ENCODE measurements around the gene COL11A2. TPM values are rescaled to one million over a fixed set of nuclear protein-coding genes. Genes with fewer than 3 reads are reported as not detected.

The COL11A2 gene
- total RNA-seq, 2 donors from 2014 or later, result 1.1 to 1.3 TPM

- Mint-ChIP-seq H3K4me3 (peak overlapping the region; percentile 2), H3K36me3 (peaks cover 10% of the 10 kb centered on the region), H3K4me1 (ENCODE audit: low read depth in 2 of 2) (peaks cover 8 to 14% of the 10 kb centered on the region in 2 donors), H3K27me3 (peaks cover 6 to 16% of the 10 kb centered on the region in 2 donors), H3K27ac (no peak overlapping the region), H3K9me3 (peaks cover 5% of the 10 kb centered on the region)
- peak; percentile 50 to 67 for ATAC-seq
- no peak for DNase-seq (ENCODE audit: low spot score)
Observed at GRCh38 chr6:33128318-33128717, 63.9 kb downstream of the COL11A2 start.

- Mint-ChIP-seq H3K4me1 (ENCODE audit: low read depth in 2 of 2) (peaks cover 8 to 11% of the 10 kb centered on the region in 2 donors), H3K4me3 (no peak overlapping the region), H3K9me3 (peaks cover 5% of the 10 kb centered on the region), H3K27ac (no peak overlapping the region), H3K27me3 (peaks cover 6 to 21% of the 10 kb centered on the region in 2 donors), H3K36me3 (peaks cover 10% of the 10 kb centered on the region)
- ATAC-seq (peak in 1 of 2 donors; percentile 65), DNase-seq (ENCODE audit: low spot score) (peak; percentile 69)
Observed at GRCh38 chr6:33126101-33126714, 66.1 kb downstream of the COL11A2 start.

GRCh38 chr6:33124947-33125346 lies 67.3 kb downstream of the COL11A2 start:
- no peak for DNase-seq (ENCODE audit: low spot score)
- Mint-ChIP-seq H3K4me3 (no peak overlapping the region), H3K27me3 (peaks cover 6 to 19% of the 10 kb centered on the region in 2 donors), H3K36me3 (peaks cover 10% of the 10 kb centered on the region), H3K4me1 (ENCODE audit: low read depth in 2 of 2) (peaks cover 8 to 11% of the 10 kb centered on the region in 2 donors), H3K9me3 (peaks cover 5% of the 10 kb centered on the region), H3K27ac (no peak overlapping the region)
- no peak for ATAC-seq

DNA sequence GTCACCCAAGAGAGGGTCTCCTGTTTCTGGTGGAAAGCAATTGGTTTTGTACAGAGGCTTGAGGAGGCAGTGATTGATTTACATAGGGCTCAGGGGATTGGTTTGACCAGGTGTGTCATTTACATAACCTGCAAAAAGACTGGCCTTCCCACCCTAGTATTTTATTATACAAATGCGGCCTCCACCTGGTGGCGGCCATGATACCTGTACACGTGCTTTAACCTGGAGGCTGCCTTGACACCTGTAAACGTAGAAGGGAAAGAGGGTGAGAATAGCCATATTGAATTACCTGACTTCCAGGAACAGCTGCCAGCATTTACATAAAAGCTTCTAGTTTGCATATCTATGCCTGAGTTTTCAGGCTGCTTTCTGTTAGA lies 67.8 kb downstream of the COL11A2 start:
- H3K9me3 Mint-ChIP-seq, result peaks cover 5% of the 10 kb centered on the region
- peaks cover 6 to 21% of the 10 kb centered on the region in 2 donors for H3K27me3 Mint-ChIP-seq
- no peak overlapping the region for H3K27ac Mint-ChIP-seq

DNA sequence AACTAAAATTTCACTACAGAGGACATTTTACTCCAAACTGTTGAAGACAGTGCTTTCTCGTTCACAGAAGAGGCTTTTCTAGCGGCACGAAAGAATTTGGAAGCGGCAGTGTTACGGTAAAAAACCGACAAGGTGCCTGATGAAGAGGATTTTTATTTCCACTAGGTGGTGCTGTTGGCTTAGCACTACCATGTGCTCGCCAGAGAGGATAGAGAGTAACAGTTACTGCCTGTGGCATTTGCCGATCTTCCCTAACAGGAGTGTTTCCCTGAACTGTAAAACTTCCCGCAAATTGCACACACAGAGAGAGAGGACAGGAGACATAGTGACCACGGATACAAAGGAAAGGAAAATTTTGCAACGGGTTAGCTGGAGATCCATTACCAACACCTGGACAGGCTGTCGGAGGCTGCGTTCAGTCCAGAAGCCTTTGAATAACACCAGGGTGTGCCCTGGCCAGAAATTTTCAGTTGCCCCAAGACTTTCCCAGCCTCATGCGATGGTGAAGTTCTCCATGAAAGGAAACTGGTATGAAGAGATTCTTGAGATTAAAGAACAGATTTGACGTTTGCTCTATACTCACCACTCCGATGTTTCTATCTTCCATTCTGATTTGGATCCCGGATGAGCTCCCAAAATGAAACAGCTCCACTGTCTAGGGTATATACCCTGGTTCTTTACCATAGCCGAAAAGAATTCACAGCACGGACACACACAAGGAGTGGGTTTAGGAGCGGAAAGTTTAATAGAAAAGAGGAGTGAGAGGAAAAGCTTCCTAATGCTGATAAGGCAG lies 68.3 kb downstream of the COL11A2 start:
- H3K27me3 Mint-ChIP-seq, result peaks cover 6 to 22% of the 10 kb centered on the region in 2 donors
- DNase-seq (ENCODE audit: low spot score), result no peak

More for the DNA sequence above, 67.8 kb downstream of the COL11A2 start:
- ATAC-seq (no peak), DNase-seq (ENCODE audit: low spot score) (no peak)
- H3K36me3 Mint-ChIP-seq, result peaks cover 10% of the 10 kb centered on the region
- H3K4me1 Mint-ChIP-seq (ENCODE audit: low read depth in 2 of 2), result peaks cover 8 to 11% of the 10 kb centered on the region in 2 donors
- H3K4me3 Mint-ChIP-seq, result no peak overlapping the region

GRCh38 chr6:33123181-33123580 lies 69.1 kb downstream of the COL11A2 start:
- DNase-seq (ENCODE audit: low spot score) (no peak), ATAC-seq (no peak)
- peaks cover 11 to 22% of the 10 kb centered on the region in 2 donors for H3K27me3 Mint-ChIP-seq
- H3K4me3 Mint-ChIP-seq, result no peak overlapping the region
- H3K4me1 Mint-ChIP-seq (ENCODE audit: low read depth in 2 of 2), result peaks cover 4 to 8% of the 10 kb centered on the region in 2 donors
- peaks cover 5% of the 10 kb centered on the region for H3K9me3 Mint-ChIP-seq
- H3K27ac Mint-ChIP-seq, result no peak overlapping the region
- peaks cover 10% of the 10 kb centered on the region for H3K36me3 Mint-ChIP-seq

More for the DNA sequence above, 68.3 kb downstream of the COL11A2 start:
- H3K4me3 Mint-ChIP-seq, result no peak overlapping the region
- peaks cover 10% of the 10 kb centered on the region for H3K36me3 Mint-ChIP-seq
- peaks cover 8 to 11% of the 10 kb centered on the region in 2 donors for H3K4me1 Mint-ChIP-seq (ENCODE audit: low read depth in 2 of 2)
- peak in 1 of 2 donors; percentile 70 for ATAC-seq
- H3K9me3 Mint-ChIP-seq, result peaks cover 5% of the 10 kb centered on the region
- H3K27ac Mint-ChIP-seq, result no peak overlapping the region

- no peak overlapping the region for H3K4me3 Mint-ChIP-seq
- ATAC-seq, result no peak
- peaks cover 35 to 38% of the 10 kb centered on the region in 2 donors for H3K27me3 Mint-ChIP-seq
- peaks cover 10% of the 10 kb centered on the region for H3K36me3 Mint-ChIP-seq
- DNase-seq (ENCODE audit: low spot score), result no peak
- peaks cover 5% of the 10 kb centered on the region for H3K9me3 Mint-ChIP-seq
- peaks cover 9 to 11% of the 10 kb centered on the region in 2 donors for H3K4me1 Mint-ChIP-seq (ENCODE audit: low read depth in 2 of 2)
- no peak overlapping the region for H3K27ac Mint-ChIP-seq
Observed at GRCh38 chr6:33120001-33120400, 72.3 kb downstream of the COL11A2 start.

DNA sequence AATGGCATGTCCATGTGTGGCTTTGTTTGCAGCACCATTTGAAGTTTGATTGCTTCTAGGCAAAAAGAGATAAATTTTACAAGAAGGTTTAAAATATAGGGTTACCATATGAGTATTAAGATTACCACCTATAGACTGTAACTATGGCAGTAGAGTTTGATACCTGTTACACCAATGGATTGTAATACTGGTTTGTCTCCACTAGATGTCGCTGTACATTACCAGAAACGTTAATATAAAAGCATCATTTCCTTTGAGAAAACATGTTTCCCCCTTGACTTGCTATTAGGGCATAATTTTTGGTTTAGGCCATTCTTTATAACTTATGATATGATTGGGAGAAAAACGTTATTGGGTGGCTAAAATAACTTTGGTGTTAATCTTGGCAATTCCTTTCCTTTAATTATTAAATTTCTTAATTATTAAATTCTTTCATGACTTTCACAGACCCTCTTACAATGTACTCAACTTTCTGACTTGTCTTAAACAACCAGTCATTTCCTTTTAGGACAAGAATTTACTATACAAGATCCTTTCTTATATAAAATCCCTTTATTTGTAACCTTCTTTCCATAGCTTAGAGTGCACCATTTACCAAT lies 73.6 kb downstream of the COL11A2 start:
- H3K27ac Mint-ChIP-seq, result no peak overlapping the region
- peaks cover under 1% of the 10 kb centered on the region for H3K9me3 Mint-ChIP-seq
- H3K4me3 Mint-ChIP-seq, result no peak overlapping the region
- H3K36me3 Mint-ChIP-seq, result peaks cover 3% of the 10 kb centered on the region
- DNase-seq (ENCODE audit: low spot score) (no peak), ATAC-seq (peak in 1 of 2 donors; percentile 52)
- peaks cover 45 to 49% of the 10 kb centered on the region in 2 donors for H3K27me3 Mint-ChIP-seq
- H3K4me1 Mint-ChIP-seq (ENCODE audit: low read depth in 2 of 2), result peaks cover 6 to 11% of the 10 kb centered on the region in 2 donors

- Mint-ChIP-seq H3K4me3 (no peak overlapping the region), H3K27me3 (peaks cover 51 to 52% of the 10 kb centered on the region in 2 donors), H3K27ac (no peak overlapping the region), H3K9me3 (no peaks in the 10 kb centered on the region), H3K4me1 (ENCODE audit: low read depth in 2 of 2) (peaks cover 6 to 11% of the 10 kb centered on the region in 2 donors), H3K36me3 (no peaks in the 10 kb centered on the region)
- no peak for DNase-seq (ENCODE audit: low spot score)
- no peak for ATAC-seq
Observed at GRCh38 chr6:33117811-33118277, 74.4 kb downstream of the COL11A2 start.

DNA sequence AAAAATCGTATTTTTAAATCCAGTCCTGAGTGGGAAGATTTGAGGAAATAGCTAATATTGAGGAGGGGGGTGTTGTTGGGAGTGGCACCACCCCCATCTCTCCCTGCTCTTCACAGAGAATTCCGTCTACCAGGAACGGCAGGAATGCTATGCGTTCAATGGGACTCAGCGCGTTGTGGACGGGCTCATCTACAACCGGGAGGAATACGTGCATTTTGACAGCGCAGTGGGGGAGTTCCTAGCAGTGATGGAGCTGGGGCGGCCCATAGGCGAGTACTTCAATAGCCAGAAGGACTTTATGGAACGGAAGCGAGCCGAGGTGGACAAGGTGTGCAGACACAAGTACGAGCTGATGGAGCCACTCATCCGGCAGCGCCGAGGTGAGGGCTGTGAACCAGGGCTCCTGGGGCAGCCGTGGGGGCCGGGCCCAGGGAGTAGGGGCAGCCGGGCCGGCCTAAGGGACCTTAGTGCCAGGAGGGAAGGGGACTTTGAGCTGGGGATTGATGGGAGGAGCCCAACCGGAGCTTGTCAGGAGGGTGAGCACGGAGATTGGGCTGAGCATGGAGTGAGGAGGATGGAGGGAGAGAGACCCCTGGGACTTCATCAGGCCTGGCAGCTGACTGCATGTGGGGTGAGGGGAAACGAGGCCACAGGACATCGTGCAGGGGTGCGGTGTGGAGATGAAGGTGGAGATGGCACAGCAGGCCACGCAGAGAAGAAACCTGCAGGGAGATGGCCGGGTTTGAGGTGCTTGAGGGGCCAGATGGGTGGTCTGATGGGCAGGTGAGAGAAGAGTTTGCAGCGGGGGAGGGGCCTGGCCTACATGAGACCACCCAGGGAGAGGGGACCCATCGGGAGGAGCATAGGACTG lies 75.2 kb downstream of the COL11A2 start:
- Mint-ChIP-seq H3K27me3 (peaks cover 51 to 52% of the 10 kb centered on the region in 2 donors), H3K27ac (no peak overlapping the region), H3K4me3 (no peak overlapping the region), H3K4me1 (ENCODE audit: low read depth in 2 of 2) (peaks cover 6 to 11% of the 10 kb centered on the region in 2 donors), H3K36me3 (no peaks in the 10 kb centered on the region), H3K9me3 (no peaks in the 10 kb centered on the region)
- DNase-seq (ENCODE audit: low spot score) (no peak), ATAC-seq (peak; percentile 9 to 31)

- H3K36me3 Mint-ChIP-seq, result no peaks in the 10 kb centered on the region
- ATAC-seq, result no peak
- H3K27ac Mint-ChIP-seq, result no peak overlapping the region
- H3K9me3 Mint-ChIP-seq, result no peaks in the 10 kb centered on the region
- H3K4me3 Mint-ChIP-seq, result no peak overlapping the region
- peaks cover 48 to 52% of the 10 kb centered on the region in 2 donors for H3K27me3 Mint-ChIP-seq
- no peak for DNase-seq (ENCODE audit: low spot score)
- peaks cover 6 to 11% of the 10 kb centered on the region in 2 donors for H3K4me1 Mint-ChIP-seq (ENCODE audit: low read depth in 2 of 2)
Observed at GRCh38 chr6:33116417-33116816, 75.8 kb downstream of the COL11A2 start.

DNA sequence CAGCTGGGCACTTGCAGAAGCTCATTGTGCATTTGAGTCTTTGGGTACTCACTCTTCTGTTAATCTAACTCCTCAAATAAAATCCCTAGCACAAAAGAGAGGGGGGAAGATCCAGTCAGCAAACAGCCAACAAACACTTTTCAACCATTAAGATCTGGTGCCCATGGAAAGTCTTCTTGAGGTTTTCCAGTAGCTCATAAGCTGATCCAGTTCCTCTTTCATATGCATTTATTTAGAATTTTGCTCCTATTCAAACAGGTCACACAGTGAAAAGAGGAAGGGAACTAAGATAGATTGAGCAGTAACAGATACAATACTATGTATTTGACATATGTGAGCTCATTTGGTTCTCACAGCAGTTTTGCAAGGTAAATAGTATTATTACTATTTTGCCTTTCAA lies 77.9 kb downstream of the COL11A2 start:
- peaks cover 54 to 69% of the 10 kb centered on the region in 2 donors for H3K27me3 Mint-ChIP-seq
- H3K27ac Mint-ChIP-seq, result no peak overlapping the region
- DNase-seq (ENCODE audit: low spot score) (no peak), ATAC-seq (no peak)
- peaks cover 6 to 11% of the 10 kb centered on the region in 2 donors for H3K4me1 Mint-ChIP-seq (ENCODE audit: low read depth in 2 of 2)
- H3K36me3 Mint-ChIP-seq, result no peaks in the 10 kb centered on the region
- H3K4me3 Mint-ChIP-seq, result no peak overlapping the region
- no peaks in the 10 kb centered on the region for H3K9me3 Mint-ChIP-seq

GRCh38 chr6:33113755-33114154 lies 78.5 kb downstream of the COL11A2 start:
- no peaks in the 10 kb centered on the region for H3K36me3 Mint-ChIP-seq

More at GRCh38 chr6:33113755-33114154, 78.5 kb downstream of the COL11A2 start:
- H3K27me3 Mint-ChIP-seq, result peaks cover 55 to 74% of the 10 kb centered on the region in 2 donors
- no peak overlapping the region for H3K27ac Mint-ChIP-seq
- H3K4me3 Mint-ChIP-seq, result no peak overlapping the region
- DNase-seq (ENCODE audit: low spot score) (no peak), ATAC-seq (peak in 1 of 2 donors; percentile 32)
- no peaks in the 10 kb centered on the region for H3K9me3 Mint-ChIP-seq
- H3K4me1 Mint-ChIP-seq (ENCODE audit: low read depth in 2 of 2), result peaks cover 6 to 11% of the 10 kb centered on the region in 2 donors

All from natural killer cell treated with Interleukin-12 subunit alpha and Interleukin-12 subunit beta and Interleukin-15 and Interleukin-18, amount 100 ng/mL, for 72 hours (primary cell).